Testis (tissue), 3 donors: ENCODE data around the gene TFEB. TPM values are rescaled to one million over a fixed set of nuclear protein-coding genes. Genes with fewer than 3 reads are reported as not detected.

ENCODE experiments used
- DNase-seq: peaks from one replicate; pipeline ENCODE4 v3.0.0-alpha.2; 2019
- H3K27ac ChIP-seq, 2 donors: fragments of 200-600 bp; sonication (generic); one replicate each; pipeline ENCODE4 v1.5.1; 2019
- H3K27me3 ChIP-seq: fragments of 200-600 bp; sonication (generic); one replicate; pipeline ENCODE4 v1.5.1; 2019
- H3K36me3 ChIP-seq: fragments of 200-600 bp; sonication (generic); one replicate; pipeline ENCODE4 v1.5.1; 2017; ENCODE audit warnings: low read depth; ENCODE audit errors: missing control alignments
- H3K4me1 ChIP-seq: fragments of 200-600 bp; sonication (generic); one replicate; pipeline ENCODE4 v1.5.1; 2019
- H3K4me3 ChIP-seq, 2 donors: fragments of 200-600 bp; sonication (generic); one replicate each; pipeline ENCODE4 v1.5.1; 2017 to 2019
- H3K9me3 ChIP-seq: fragments of 200-600 bp; sonication (generic); one replicate; pipeline ENCODE4 v1.5.1; 2017
- CTCF ChIP-seq, 3 experiments: fragments of 450-650 bp in 2 of 3; fragments of 200-600 bp in 1 of 3; sonication (generic) in 1 of 3; IDR thresholded peaks; one replicate each; pipeline ENCODE4 v1.5.1; 2016 to 2019; ENCODE audit warnings: antibody characterized with exemption in 3 of 3, mild to moderate bottlenecking in 2 of 3, moderate library complexity in 1 of 3
- POLR2A ChIP-seq: fragments of 450-650 bp; IDR thresholded peaks from one replicate; pipeline ENCODE4 v1.6.1; 2017; ENCODE audit warnings: antibody characterized with exemption, mild to moderate bottlenecking, moderate library complexity
- WGBS, 2 donors: methylation state at CpG; one replicate each; pipeline ENCODE4 v1.1.5; 2018; 5-methylcytosine and 5-hydroxymethylcytosine counted together
- intact Hi-C: fragments of 100-400 bp; cut with DNase I; formaldehyde crosslinking; loops from one replicate; pipeline ENCODE4 v1.15.1; 2023; ENCODE audit warnings: low total_unique reads
- polyA plus RNA-seq: library from polyadenylated mRNA; stranded (reverse); fragments of 350-450 nt; fragmentation: Illumina TruSeq; extraction: RNeasy Lipid Tissue Mini Kit (QIAGEN cat#74804); gene quantifications from one replicate; pipeline ENCODE4 v1.2.3, GENCODE V29; 2014; ENCODE audit warnings: low read depth, low replicate concordance; ENCODE audit not compliant: insufficient read depth
- total RNA-seq, 2 donors: library from RNA; depleted of rRNA; stranded (reverse); fragments of >200 nt; gene quantifications; one replicate each; pipeline ENCODE4 v1.2.3, GENCODE V29; 2016

The TFEB gene
- total and polyA plus RNA-seq, 3 donors from 2014 or later = 4.5 to 6.3 (median 5.2) TPM

- intact Hi-C loops = loop anchor here (5.0 kb wide), 1 partner anchor 310 kb away; no protein-coding TSS in a partner anchor
- Histone ChIP-seq H3K27ac (no peak overlapping the region), H3K4me3 (no peak overlapping the region), H3K36me3 (no peaks in the 10 kb centered on the region), H3K4me1 (peaks cover 4% of the 10 kb centered on the region), H3K27me3 (no peaks in the 10 kb centered on the region), H3K9me3 (no peaks in the 10 kb centered on the region)
- DNase-seq = no peak
- 85% methylated on average over 22 to 25 of the region's 25 CpGs for WGBS, 2 donors
- TF ChIP-seq CTCF (IDR thresholded peaks at IDR 0.05) = no peak
- no peak for TF ChIP-seq POLR2A
Measured at GRCh38 chr6:41677124-41677921, 58.1 kb downstream of the TFEB start.

- H3K36me3 ChIP-seq = no peaks in the 10 kb centered on the region
- DNase-seq = no peak
- H3K9me3 ChIP-seq = no peaks in the 10 kb centered on the region
- 74 to 89% methylated on average over 4 to 5 of the region's 5 CpGs for WGBS, 2 donors
- intact Hi-C loops = loop anchor here (5.0 kb wide), 1 partner anchor 309 kb away; no protein-coding TSS in a partner anchor
- H3K4me1 ChIP-seq = no peaks in the 10 kb centered on the region
- no peak overlapping the region for H3K4me3 ChIP-seq
- H3K27me3 ChIP-seq = no peaks in the 10 kb centered on the region
- TF ChIP-seq POLR2A (no peak), CTCF (IDR thresholded peaks at IDR 0.05) (no peak)
- H3K27ac ChIP-seq = no peak overlapping the region
Measured at GRCh38 chr6:41676431-41676830, 59.0 kb downstream of the TFEB start.

- Histone ChIP-seq H3K4me3 (no peak overlapping the region), H3K9me3 (no peaks in the 10 kb centered on the region), H3K36me3 (no peaks in the 10 kb centered on the region), H3K27me3 (no peaks in the 10 kb centered on the region), H3K4me1 (no peaks in the 10 kb centered on the region), H3K27ac (no peak overlapping the region)
- TF ChIP-seq CTCF (IDR thresholded peaks at IDR 0.05) = no peak
- no peak for TF ChIP-seq POLR2A
- intact Hi-C loops = loop anchor here (5.0 kb wide), 1 partner anchor 309 kb away; no protein-coding TSS in a partner anchor
- DNase-seq = no peak
- WGBS, 2 donors = 92 to 94% methylated on average over 6 of the region's 6 CpGs
Measured at GRCh38 chr6:41675992-41676391, 59.4 kb downstream of the TFEB start.

GRCh38 chr6:41675176-41675775, 60.1 kb downstream of the TFEB start:
- H3K9me3 ChIP-seq = no peaks in the 10 kb centered on the region
- H3K4me1 ChIP-seq = no peaks in the 10 kb centered on the region

More at GRCh38 chr6:41675176-41675775, 60.1 kb downstream of the TFEB start:
- TF ChIP-seq CTCF (IDR thresholded peaks at IDR 0.05) (no peak), POLR2A (no peak)
- H3K27ac ChIP-seq = no peak overlapping the region
- H3K4me3 ChIP-seq = no peak overlapping the region
- intact Hi-C loops = loop anchor here (5.0 kb wide), 1 partner anchor 308 kb away; no protein-coding TSS in a partner anchor
- no peaks in the 10 kb centered on the region for H3K27me3 ChIP-seq
- WGBS, 2 donors = 55 to 68% methylated on average over 6 of the region's 6 CpGs
- H3K36me3 ChIP-seq = no peaks in the 10 kb centered on the region
- no peak for DNase-seq
